A673 (cell line): ENCODE measurements around the gene KDM4B.

ENCODE experiments used
- EZH2 ChIP-seq: fragments of 200-600 bp; sonication (generic); IDR thresholded peaks from 2 replicates; pipeline ENCODE4 v1.6.1; 2017; ENCODE audit warnings: borderline replicate concordance, low read depth, mild to moderate bottlenecking, mixed read lengths, antibody characterized with exemption, low read length; ENCODE audit not compliant: poor library complexity, severe bottlenecking
- TF ChIP-seq, protein P1 (sequence below): fragments of 300-800, 200-600 bp; sonication (generic); conservative IDR thresholded peaks from 2 replicates; pipeline ENCODE4 v1.5.1; 2017; ENCODE audit warnings: low read depth, mild to moderate bottlenecking, antibody characterized with exemption, low read length, moderate library complexity, mixed read lengths

DNA sequence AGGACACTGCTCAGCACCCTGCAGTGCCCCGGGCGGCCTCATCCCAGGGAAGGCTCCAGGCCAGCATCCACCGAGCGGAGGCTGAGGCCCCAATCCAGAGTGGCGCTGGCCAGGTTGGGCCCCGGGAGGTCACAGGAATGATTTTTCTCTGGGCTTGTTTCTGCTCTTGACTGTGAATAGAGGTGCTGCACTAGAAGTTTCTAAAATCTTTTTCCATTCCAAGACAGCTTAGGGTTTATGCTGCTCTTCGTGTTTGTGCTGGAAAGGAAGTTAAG is 15.1 kb downstream of the KDM4B start:
- TF ChIP-seq, protein P1, sequence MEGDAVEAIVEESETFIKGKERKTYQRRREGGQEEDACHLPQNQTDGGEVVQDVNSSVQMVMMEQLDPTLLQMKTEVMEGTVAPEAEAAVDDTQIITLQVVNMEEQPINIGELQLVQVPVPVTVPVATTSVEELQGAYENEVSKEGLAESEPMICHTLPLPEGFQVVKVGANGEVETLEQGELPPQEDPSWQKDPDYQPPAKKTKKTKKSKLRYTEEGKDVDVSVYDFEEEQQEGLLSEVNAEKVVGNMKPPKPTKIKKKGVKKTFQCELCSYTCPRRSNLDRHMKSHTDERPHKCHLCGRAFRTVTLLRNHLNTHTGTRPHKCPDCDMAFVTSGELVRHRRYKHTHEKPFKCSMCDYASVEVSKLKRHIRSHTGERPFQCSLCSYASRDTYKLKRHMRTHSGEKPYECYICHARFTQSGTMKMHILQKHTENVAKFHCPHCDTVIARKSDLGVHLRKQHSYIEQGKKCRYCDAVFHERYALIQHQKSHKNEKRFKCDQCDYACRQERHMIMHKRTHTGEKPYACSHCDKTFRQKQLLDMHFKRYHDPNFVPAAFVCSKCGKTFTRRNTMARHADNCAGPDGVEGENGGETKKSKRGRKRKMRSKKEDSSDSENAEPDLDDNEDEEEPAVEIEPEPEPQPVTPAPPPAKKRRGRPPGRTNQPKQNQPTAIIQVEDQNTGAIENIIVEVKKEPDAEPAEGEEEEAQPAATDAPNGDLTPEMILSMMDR, result no peak
- no peak for TF ChIP-seq EZH2
